SKM-1 treated with dmso at 0.1 percent for 144 hours (cell line): ENCODE data around the gene ENKD1.

ENCODE experiments used
- DNase-seq: peaks from one replicate; lab custom pipeline; 2025; ENCODE audit not compliant: unreplicated experiment; lab: John Stamatoyannopoulos, UW

The ENKD1 gene

GRCh38 chr16:67664258-67664657, 2.3 kb downstream of the ENKD1 start:
- DNase-seq, result no peak

DNA sequence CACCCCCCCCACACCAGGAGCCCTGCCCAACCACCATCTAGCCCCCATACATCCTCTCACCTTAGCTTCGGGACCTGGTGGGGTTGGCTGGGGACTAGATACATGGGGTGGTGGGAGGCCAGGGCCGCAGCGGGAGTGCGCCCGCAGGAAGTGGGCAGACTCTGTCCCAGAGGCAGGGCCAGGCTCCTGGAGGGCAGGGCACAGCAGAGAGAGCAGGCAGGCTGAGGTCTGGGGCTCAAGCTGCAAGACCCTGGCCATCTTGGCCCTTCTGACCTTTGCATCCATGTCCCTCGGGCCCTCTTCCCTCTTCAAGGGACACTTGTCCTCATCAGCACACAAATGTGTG, 2.7 kb downstream of the ENKD1 start:
- DNase-seq, result no peak

- DNase-seq, result peak; percentile 26
Observed at GRCh38 chr16:67663151-67663876, 3.2 kb downstream of the ENKD1 start.

DNA sequence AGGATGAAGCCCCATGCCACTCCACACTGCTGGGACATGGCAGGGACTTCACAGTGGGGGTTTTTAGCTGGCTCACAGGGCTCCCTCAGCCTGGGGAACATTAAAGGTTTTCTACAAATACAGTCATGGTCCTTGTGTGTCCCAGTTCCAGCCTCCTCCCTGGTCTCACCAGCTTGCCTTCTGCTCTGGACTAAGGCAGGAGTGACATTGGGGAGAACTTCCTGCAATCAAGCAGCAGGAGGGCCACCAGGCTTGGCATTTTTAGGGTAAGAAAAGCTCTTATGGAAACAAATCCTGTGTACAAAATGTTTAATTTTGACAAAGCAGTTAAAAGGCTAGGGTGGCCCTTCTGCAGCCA, 3.9 kb downstream of the ENKD1 start:
- DNase-seq, result no peak

DNA sequence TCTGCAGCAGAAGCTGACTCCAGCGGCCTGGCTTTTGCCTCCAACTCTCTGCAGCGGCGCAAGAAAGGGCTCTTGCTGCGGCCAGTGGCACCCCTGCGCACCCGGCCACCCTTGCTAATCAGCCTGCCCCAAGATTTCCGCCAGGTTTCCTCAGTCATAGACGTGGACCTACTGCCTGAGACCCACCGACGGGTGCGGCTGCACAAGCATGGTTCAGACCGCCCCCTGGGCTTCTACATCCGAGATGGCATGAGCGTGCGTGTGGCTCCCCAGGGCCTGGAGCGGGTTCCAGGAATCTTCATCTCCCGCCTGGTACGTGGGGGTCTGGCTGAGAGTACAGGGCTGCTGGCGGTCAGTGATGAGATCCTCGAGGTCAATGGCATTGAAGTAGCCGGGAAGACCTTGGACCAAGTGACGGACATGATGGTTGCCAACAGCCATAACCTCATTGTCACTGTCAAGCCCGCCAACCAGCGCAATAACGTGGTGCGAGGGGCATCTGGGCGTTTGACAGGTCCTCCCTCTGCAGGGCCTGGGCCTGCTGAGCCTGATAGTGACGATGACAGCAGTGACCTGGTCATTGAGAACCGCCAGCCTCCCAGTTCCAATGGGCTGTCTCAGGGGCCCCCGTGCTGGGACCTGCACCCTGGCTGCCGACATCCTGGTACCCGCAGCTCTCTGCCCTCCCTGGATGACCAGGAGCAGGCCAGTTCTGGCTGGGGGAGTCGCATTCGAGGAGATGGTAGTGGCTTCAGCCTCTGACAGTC, 4.5 kb downstream of the ENKD1 start:
- no peak for DNase-seq

DNA sequence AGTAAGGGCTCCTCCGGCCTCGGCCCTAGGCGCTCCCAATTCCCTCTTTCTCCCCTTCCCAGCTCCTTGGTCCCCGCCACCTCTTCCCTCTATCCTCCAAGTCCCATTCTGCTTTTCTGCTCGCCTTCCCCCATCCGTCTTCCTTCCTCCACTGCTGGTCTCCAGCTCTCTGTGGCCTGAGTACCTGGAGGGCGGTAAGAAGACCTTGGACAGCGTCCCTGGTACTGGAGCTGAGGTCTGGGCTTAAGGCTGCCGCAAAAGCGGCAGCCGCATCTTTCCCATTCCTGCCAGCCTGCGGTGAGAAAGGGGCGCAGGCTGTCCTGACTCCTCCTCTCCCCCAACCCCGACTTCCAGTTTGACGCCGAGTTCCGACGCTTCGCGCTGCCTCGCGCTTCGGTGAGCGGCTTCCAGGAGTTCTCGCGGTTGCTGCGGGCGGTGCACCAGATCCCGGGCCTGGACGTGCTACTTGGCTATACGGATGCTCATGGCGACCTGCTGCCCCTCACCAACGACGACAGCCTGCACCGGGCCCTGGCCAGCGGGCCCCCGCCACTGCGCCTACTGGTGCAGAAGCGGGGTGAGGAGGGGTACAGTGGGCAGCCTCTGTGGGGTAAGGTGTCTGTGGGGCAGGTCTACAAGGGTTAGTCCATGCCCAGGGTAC, 5.3 kb downstream of the ENKD1 start:
- no peak for DNase-seq

GRCh38 chr16:67660564-67661028, 6.0 kb downstream of the ENKD1 start, which contains the start of gene PARD6A:
Gene PARD6A (plus strand): TSS chr16:67660960. CDS start chr16:67661039, 79 bp downstream.
- DNase-seq, result peak; percentile 95

GRCh38 chr16:67659675-67660563, 6.6 kb downstream of the ENKD1 start, which contains the start of gene ACD:
Gene ACD (minus strand): TSS chr16:67660260. CDS start chr16:67660220, 40 bp downstream.
- DNase-seq, result peak; percentile 72

DNA sequence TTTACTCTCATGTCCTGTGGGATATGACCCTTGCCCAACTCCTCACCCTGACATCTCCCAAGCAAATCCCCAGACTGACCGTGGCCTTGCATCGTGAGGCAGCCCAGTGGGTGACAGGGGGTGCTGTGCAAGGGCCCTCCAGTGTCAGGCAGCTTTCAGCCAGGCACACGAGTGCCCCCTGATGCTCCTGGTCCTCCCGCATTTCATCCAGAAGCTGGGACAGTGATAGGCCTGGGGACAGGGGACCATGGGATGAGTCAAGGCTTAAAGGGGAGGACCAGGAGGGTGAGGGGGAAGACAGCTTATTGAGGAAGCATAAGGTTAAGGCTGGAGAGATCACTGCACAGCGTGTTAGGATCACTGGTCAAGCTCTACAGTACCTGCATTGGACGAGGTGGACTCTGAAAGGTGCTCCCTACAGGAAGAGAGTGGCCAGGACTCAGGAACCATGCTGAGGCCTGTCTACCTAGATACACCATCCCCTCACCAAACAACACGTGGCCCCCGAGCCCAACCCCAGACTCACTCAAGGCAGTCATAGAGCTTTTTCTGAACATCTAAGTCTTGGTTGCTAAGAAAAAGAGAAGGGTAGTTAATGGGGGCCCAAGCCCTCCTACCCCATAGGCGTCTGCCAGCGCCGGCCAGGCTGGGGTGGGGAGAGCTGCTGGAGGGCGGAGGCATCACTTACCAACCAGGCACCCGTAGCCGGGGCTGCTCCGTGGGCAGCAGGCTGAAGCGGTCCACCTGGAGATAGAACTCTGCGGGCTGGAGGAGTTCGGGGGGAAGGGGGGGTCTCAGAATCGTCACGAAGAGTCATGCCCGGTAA, 7.5 kb downstream of the ENKD1 start:
- no peak for DNase-seq

DNA sequence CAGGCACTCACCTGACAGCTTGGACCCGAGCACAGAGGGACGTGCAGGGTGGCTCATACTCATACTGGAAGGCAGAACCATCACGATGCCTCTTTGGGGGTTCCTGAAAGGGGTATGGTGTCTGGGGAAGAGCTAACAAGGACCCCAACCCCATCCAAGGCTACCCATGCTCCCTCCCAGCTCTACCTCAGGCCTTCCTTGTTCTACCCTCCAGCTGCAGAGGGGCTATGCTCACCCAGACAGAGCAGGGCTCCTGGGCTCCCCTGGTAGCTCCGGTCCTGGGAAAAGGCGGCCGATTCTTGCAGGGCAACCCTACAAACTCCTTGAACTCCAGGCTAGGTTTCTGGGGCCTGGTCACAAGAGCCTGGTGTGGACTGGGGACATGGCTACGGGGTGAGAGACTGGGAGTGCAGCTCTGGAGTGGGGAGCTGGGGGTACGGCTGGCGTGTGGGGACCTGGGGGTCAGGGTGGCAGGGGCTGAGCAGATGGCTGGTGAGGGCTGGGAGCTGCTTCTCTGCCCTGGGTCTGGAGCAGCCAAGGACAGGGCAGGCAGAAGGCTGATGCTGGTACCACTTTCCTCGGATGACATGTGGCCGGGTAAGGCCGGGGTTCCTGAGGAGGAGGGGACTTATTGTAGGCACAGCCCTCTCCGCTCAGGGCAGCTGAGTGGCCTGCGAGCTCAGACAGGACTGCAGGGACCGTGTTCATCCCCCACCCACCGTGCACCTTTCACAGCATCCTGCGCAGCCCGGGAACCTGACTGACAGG, 8.6 kb downstream of the ENKD1 start:
- no peak for DNase-seq

DNA sequence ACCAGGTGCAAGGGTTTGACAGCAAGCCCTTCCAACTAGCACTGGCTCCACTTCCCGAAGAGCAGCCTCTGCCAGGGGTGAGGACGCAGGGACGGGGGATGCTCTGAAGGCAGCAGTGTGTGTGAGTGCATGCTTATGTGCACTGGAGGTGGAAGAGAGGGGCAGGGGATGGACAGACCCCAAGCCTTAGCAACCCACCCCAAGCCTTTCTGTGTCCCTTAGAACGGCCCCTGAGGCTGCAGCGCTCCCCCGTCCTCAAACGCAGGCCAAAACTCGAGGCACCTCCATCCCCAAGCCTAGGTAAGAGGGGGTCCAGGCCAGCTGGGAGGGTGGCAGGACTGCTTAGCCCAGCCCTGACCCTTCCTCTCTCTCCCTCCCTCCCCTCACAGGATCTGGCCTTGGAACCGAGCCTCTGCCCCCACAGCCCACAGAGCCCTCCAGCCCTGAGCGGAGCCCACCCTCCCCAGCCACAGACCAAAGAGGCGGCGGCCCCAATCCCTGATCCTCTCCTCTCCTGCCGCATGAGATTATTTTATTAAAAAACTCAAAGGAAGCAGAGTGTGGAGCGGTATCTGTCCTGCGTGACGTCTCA, 9.4 kb downstream of the ENKD1 start:
- no peak for DNase-seq

- no peak for DNase-seq
Observed at GRCh38 chr16:67656344-67657016, 10.1 kb downstream of the ENKD1 start.

GRCh38 chr16:67655363-67655762, 11.2 kb downstream of the ENKD1 start:
- DNase-seq, result no peak

GRCh38 chr16:67654403-67654911, 12.1 kb downstream of the ENKD1 start:
- no peak for DNase-seq

DNA sequence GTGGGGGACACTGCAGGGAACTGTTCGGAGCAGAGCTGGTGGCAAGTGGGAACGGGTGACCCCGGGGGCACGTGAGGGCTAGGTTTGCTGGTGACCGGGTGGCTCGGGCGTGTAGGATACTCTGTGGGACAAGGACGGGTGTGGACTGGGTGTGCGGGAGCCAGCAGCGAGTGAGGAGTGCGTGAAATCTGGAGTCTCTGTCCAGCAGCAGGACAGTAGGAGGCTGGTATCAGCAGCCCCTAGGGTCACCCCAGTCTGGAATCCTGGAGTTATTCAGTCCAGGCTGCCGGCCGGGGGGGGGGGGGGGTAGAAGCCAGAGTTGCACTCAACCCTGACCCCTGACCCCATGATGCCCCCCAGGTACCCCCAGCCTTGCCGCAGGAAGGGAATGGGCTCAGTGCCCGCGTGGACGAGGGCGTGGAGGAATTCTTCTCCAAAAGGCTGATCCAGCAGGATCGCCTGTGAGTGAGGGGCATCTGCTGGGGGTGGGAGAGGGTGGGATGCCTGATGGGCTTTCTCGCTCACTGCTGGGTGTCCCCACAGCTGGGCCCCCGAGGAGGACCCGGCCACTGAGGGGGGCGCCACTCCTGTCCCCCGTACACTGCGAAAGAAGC, 12.7 kb downstream of the ENKD1 start:
- no peak for DNase-seq

- no peak for DNase-seq
Observed at GRCh38 chr16:67653128-67653788, 13.3 kb downstream of the ENKD1 start.

DNA sequence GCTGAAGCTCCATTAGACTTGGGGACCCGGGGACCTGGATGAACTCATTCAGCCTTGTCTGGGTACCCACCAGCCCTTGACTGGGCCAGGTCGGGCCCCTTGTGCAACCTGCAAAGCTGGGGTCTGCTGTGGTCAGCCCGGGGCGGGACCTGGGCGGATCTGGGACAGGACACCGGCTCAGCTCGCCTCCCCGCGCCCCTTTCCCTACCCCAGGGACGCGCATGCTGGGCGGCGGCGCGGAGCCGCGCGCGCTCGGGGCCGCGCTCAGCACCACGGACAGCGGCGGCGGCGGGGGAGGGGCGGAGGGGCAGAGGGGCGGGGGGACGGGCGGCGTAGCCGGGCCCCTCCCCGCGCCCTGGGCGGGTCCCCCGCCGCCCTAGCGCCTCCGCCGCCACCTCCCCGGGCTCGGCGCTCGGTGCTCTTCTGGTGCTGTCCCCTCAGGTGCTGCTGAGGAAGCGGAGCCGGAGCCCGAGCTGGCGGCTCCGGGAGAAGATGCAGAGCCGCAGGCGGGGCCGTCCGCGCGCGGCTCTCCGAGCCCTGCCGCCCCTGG, 13.9 kb downstream of the ENKD1 start:
- no peak for DNase-seq
